Thyroid gland (tissue), 4 donors: ENCODE results near the gene KCNJ14. TPM values are rescaled to one million over a fixed set of nuclear protein-coding genes. Genes with fewer than 3 reads are reported as not detected.

ENCODE experiments used
- DNase-seq, 2 donors: peaks; one replicate each; pipeline ENCODE4 v3.0.0-alpha.2; 2019
- H3K27ac ChIP-seq, 3 donors: fragments of 200-600 bp; sonication (generic); 1 replicate in 2 of 3; 2 replicates in 1 of 3; pipeline ENCODE4 v1.5.1; 2016 to 2019; ENCODE audit warnings: mild to moderate bottlenecking in 1 of 3, moderate library complexity in 1 of 3
- H3K27me3 ChIP-seq: fragments of 200-600 bp; sonication (generic); one replicate; pipeline ENCODE4 v1.5.1; 2019
- H3K36me3 ChIP-seq, 2 donors: fragments of 200-600 bp; sonication (generic); one replicate each; pipeline ENCODE4 v1.5.1; 2016 to 2019
- H3K4me1 ChIP-seq, 2 donors: fragments of 200-600 bp; sonication (generic); one replicate each; pipeline ENCODE4 v1.5.1; 2017 to 2019
- H3K4me3 ChIP-seq, 3 donors: fragments of 200-600 bp; sonication (generic); replicated peaks in 1 of 3; 1 replicate in 2 of 3; 2 replicates in 1 of 3; pipeline ENCODE4 v1.5.1; 2016; ENCODE audit warnings: mild to moderate bottlenecking in 1 of 3
- H3K9me3 ChIP-seq: fragments of 200-600 bp; sonication (generic); one replicate; pipeline ENCODE4 v1.5.1; 2017
- POLR2A ChIP-seq, 2 donors: fragments of 450-650 bp; IDR thresholded peaks; one replicate each; pipeline ENCODE4 v1.6.1; 2017; ENCODE audit warnings: antibody characterized with exemption in 2 of 2, mild to moderate bottlenecking in 2 of 2, moderate library complexity in 1 of 2
- WGBS, 2 donors: methylation state at CpG; one replicate each; pipeline ENCODE4 v1.1.5; 2017; 5-methylcytosine and 5-hydroxymethylcytosine counted together
- intact Hi-C: fragments of 100-400 bp; cut with DNase I; formaldehyde crosslinking; loops from one replicate; pipeline ENCODE4 v1.15.1; 2023
- total RNA-seq, 4 donors: library from RNA; depleted of rRNA; stranded (reverse); fragments of >200 nt; gene quantifications; one replicate each; pipeline ENCODE4 v1.2.3, GENCODE V29; 2016
- TF ChIP-seq, protein P1 (sequence below), 6 experiments: fragments of 200-600 bp in 3 of 6; fragments of 450-650 bp in 3 of 6; sonication (generic) in 3 of 6; IDR thresholded peaks; one replicate each; pipeline ENCODE4 v1.5.1; 2016 to 2019; ENCODE audit warnings: antibody characterized with exemption in 6 of 6, mild to moderate bottlenecking in 2 of 6, inconsistent platforms in 1 of 6, moderate library complexity in 1 of 6

KCNJ14 gene
- total RNA-seq, 4 donors from 2014 or later, result 1.2 to 1.9 (median 1.4) TPM

DNA sequence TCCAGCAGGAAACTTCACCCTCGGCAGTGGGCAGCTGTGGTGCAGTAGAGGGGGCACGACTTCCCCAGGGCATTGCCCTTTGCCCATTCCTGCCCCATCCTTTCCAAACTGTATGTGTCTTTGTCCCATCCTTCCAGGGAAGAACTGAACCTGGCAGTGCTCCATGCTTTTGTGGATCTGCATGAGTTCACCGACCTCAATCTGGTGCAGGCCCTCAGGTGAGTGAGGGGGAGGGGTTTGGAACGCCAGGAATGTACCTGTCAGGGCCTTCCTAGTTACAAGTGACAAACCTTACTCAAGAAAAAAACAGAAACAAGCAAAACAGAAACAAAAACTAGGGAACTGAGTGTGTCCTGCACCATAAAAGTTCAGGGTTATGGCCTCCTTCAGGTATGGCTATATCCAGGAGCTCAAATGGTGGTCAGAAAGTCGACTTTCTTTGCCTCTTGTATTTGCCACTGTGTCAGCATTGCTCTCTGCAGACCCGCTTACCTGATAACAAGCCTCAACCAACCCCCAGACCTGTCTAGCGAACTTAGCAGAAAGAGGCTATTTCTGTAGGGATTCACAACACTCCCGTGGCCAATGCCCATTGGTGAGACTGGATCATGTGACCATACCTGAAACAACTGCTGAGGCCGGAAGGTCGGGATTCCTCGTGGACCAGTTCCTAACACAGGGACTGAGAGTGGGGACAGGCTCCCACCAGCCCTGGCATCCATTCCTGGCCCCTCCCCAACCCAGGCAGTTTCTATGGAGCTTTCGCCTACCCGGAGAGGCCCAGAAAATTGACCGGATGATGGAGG, 18.0 kb downstream of the KCNJ14 start:
- Histone ChIP-seq H3K4me3 (no peak overlapping the region), H3K27ac (peak overlapping the region; percentile 68 to 71 (median 69)), H3K36me3 (peaks cover 64 to 69% of the 10 kb centered on the region in 2 donors), H3K27me3 (no peaks in the 10 kb centered on the region), H3K9me3 (no peaks in the 10 kb centered on the region), H3K4me1 (peaks cover 38 to 46% of the 10 kb centered on the region in 2 donors)
- no peak for TF ChIP-seq POLR2A (IDR thresholded peaks at IDR 0.05)
- TF ChIP-seq, protein P1, sequence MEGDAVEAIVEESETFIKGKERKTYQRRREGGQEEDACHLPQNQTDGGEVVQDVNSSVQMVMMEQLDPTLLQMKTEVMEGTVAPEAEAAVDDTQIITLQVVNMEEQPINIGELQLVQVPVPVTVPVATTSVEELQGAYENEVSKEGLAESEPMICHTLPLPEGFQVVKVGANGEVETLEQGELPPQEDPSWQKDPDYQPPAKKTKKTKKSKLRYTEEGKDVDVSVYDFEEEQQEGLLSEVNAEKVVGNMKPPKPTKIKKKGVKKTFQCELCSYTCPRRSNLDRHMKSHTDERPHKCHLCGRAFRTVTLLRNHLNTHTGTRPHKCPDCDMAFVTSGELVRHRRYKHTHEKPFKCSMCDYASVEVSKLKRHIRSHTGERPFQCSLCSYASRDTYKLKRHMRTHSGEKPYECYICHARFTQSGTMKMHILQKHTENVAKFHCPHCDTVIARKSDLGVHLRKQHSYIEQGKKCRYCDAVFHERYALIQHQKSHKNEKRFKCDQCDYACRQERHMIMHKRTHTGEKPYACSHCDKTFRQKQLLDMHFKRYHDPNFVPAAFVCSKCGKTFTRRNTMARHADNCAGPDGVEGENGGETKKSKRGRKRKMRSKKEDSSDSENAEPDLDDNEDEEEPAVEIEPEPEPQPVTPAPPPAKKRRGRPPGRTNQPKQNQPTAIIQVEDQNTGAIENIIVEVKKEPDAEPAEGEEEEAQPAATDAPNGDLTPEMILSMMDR (IDR thresholded peaks at IDR 0.05), result no peak
- intact Hi-C loops, result no loop called here
- DNase-seq, result peak; percentile 92 to 95
- WGBS, 2 donors, result 71 to 74% methylated on average over 10 to 11 of the region's 14 CpGs

DNA sequence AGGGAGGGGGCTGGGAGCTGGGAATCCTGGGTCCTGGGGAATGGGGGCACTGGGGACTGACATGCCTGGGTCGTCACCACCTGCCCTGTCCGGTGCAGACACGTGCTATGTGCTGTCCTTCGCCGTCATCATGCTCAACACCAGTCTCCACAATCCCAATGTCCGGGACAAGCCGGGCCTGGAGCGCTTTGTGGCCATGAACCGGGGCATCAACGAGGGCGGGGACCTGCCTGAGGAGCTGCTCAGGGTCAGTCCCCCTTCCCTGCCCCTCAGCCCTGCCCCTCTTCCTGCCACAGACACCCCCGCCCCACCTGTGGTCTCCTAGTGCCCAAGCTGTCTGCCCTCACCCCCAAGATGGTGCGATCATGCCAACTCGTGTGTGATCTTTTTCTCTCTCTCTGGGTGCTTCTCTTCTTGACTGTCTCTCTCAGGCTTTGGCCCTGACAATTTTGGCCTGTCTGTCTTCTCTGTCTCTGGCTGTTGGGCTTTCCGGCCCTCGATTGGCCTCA, 18.8 kb downstream of the KCNJ14 start:
- 90 to 96% methylated on average over 7 to 12 of the region's 16 CpGs for WGBS, 2 donors
- intact Hi-C loops, result no loop called here
- Histone ChIP-seq H3K9me3 (no peaks in the 10 kb centered on the region), H3K4me1 (peaks cover 36 to 46% of the 10 kb centered on the region in 2 donors), H3K4me3 (no peak overlapping the region), H3K36me3 (peaks cover 72% of the 10 kb centered on the region in 2 donors), H3K27ac (peak overlapping the region; percentile 68 to 71 (median 69)), H3K27me3 (no peaks in the 10 kb centered on the region)
- TF ChIP-seq, protein P1 (IDR thresholded peaks at IDR 0.05), result no peak
- TF ChIP-seq POLR2A (IDR thresholded peaks at IDR 0.05), result no peak
- DNase-seq, result no peak

DNA sequence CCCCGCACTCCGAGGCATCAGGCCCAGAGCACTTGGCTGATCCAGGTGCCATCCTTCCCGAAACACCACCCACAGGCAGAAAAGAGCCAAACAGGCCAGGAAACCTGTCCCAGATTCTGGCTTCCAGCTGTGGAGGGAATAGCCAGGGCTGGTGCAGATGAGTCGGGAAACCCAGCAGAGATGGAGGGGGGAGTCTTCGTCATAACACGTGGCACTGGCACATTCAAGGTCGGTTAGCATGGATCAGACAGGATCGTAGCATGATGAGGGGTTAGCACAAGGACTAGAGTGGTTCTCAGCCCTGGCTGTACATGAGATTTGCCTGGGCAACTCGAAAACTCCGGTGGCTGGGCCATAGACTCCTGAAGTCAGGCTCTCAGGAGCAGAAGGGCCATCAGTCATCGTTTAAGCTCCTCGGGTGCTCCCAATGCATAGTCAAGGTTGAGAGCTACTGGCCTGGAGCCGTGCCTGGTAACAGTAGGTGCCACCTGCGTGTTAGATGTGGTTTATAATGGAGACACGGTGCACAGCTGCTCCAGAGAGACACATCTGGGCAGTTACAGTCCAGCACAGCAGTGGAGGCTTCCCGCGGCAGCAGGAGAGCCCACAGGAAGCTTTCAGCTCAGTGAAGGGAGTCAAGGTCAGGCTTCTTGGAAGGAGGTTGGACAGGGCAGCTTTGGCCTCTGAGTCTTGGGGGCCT, 20.1 kb downstream of the KCNJ14 start:
- WGBS, 2 donors, result 90 to 96% methylated on average over 15 to 16 of the region's 17 CpGs
- H3K27ac ChIP-seq, result peak overlapping the region in 2 of 3 donors; percentile 21 to 24
- intact Hi-C loops, result no loop called here
- no peak for DNase-seq
- peaks cover 72 to 76% of the 10 kb centered on the region in 2 donors for H3K36me3 ChIP-seq
- TF ChIP-seq, protein P1 (IDR thresholded peaks at IDR 0.05), result no peak
- TF ChIP-seq POLR2A (IDR thresholded peaks at IDR 0.05), result no peak
- H3K27me3 ChIP-seq, result no peaks in the 10 kb centered on the region
- peaks cover 28 to 38% of the 10 kb centered on the region in 2 donors for H3K4me1 ChIP-seq
- no peak overlapping the region for H3K4me3 ChIP-seq
- no peaks in the 10 kb centered on the region for H3K9me3 ChIP-seq

DNA sequence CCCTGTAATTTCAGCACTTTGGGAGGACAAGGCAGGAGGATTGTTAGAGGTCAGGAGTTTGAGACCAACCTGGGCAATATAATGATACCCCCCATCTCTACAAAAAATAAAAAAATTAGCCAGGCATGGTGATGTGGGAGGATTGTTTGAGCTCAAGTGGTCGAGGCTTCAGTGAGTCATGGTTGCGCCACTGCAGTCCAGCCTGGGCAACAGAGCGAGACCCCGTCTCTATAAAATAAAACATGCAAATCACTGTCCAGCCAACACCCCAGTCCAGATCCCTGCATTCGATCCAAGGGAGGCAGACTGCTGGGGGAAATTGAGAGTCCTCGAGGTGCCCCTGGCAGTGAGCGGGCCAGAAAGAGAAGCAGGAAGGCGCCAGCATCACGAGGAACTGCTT, 20.8 kb downstream of the KCNJ14 start:
- Histone ChIP-seq H3K36me3 (peaks cover 66 to 69% of the 10 kb centered on the region in 2 donors), H3K4me3 (no peak overlapping the region), H3K9me3 (no peaks in the 10 kb centered on the region), H3K27ac (peak overlapping the region in 2 of 3 donors; percentile 21 to 24), H3K4me1 (peaks cover 27 to 35% of the 10 kb centered on the region in 2 donors), H3K27me3 (no peaks in the 10 kb centered on the region)
- intact Hi-C loops, result no loop called here
- TF ChIP-seq, protein P1 (IDR thresholded peaks at IDR 0.05), result no peak
- TF ChIP-seq POLR2A (IDR thresholded peaks at IDR 0.05), result no peak
- DNase-seq, result no peak
- WGBS, 2 donors, result 84 to 89% methylated on average over 9 of the region's 9 CpGs
